Spleen (tissue), 7 donors: ENCODE data around the gene IL1RAPL1.

Experiments used
- CTCF ChIP-seq, 11 experiments: fragments of 200-600 bp in 7 of 11; fragments of 450-650 bp in 4 of 11; sonication (generic) in 4 of 11; IDR thresholded peaks in 8 of 11; conservative IDR thresholded peaks in 3 of 11; 1 replicate in 7 of 11; 2 replicates in 4 of 11; pipeline versions ENCODE4 v1.4.0 to v1.8.0; 2016 to 2021; ENCODE audit warnings: antibody characterized with exemption in 11 of 11, inconsistent platforms in 4 of 11, mild to moderate bottlenecking in 1 of 11
- POLR2A ChIP-seq, 3 donors: fragments of 450-650 bp; IDR thresholded peaks; one replicate each; pipeline ENCODE4 v1.5.1; 2017; ENCODE audit warnings: antibody characterized with exemption in 3 of 3, mild to moderate bottlenecking in 1 of 3
- POLR2AphosphoS5 ChIP-seq, 3 donors: sonication (generic); formaldehyde crosslinking; IDR thresholded peaks; one replicate each; pipeline ENCODE4 v1.5.1; 2017; ENCODE audit warnings: antibody characterized with exemption in 3 of 3
- donor health status: DM: no; HTN: no; CAD: no; lungs with moderate emphysema.
- donor health status: DM: no; HTN: no; CAD: no.
- donor health status: DM: no; HTN: no; CAD: no.

GRCh38 chrX:29952016-29952415 is 1364.8 kb downstream of the IL1RAPL1 start:
- TF ChIP-seq CTCF (IDR thresholded peaks at IDR 0.05 in 8 of 11, conservative IDR thresholded peaks at IDR 0.05 in 3 of 11) (no peak), POLR2A (IDR thresholded peaks at IDR 0.05) (no peak), POLR2AphosphoS5 (IDR thresholded peaks at IDR 0.05) (no peak)
